HCT116 (cell line): Measurements from ENCODE around the gene MYPN. TPM values are rescaled to one million over a fixed set of nuclear protein-coding genes. Genes with fewer than 3 reads are reported as not detected.

Source experiments
- ATAC-seq: fragments of 200-7000 bp; cut with Tn5 transposase; 2 replicates; pipeline ENCODE4 v1.9.1; 2020; ENCODE audit warnings: mild to moderate bottlenecking, moderate library complexity
- BruUV-seq: library from RNA; stranded (reverse); fragments of 400-500 nt; replicated peaks from 2 replicates; lab custom pipeline; 2021; lab: Mats Ljungman, UMichigan
- CTCF ChIA-PET: fragments of 300-600 bp; sonication (Branson Sonifier 250); formaldehyde crosslinking; loops from one replicate; lab custom pipeline; 2021; ENCODE audit warnings: antibody characterized with exemption; lab: Charles Lee
- POLR2A ChIA-PET: fragments of 300-600, 350-600 bp; sonication (Branson Sonifier 250); formaldehyde crosslinking; loops from one replicate; lab custom pipeline; 2021; ENCODE audit warnings: antibody characterized with exemption; lab: Charles Lee
- RAD21 ChIA-PET, 2 experiments: fragments of 300-600 bp; sonication (Branson Sonifier 250); formaldehyde crosslinking; loops; one replicate each; lab custom pipeline; 2023; ENCODE audit warnings: low total read pairs in 2 of 2; ENCODE audit not compliant: uncharacterized antibody in 2 of 2, unreplicated experiment in 2 of 2, low non-redundant PET in 1 of 2; lab: Charles Lee
- DNase-seq: peaks from one replicate; pipeline ENCODE4 v3.0.0-alpha.2; 2010; ENCODE audit warnings: low read depth, low spot score
- H2AFZ ChIP-seq: fragments of 200-600 bp; shearing (Covaris generic), sonication (generic); 2 replicates; pipeline ENCODE4 v1.6.1; 2017; ENCODE audit warnings: low read depth, mixed run types, mixed read lengths, antibody characterized with exemption, low read length; ENCODE audit not compliant: poor library complexity, severe bottlenecking
- H3K27ac ChIP-seq: 2 replicates; pipeline ENCODE4 v1.5.1; 2012; ENCODE audit warnings: low read depth, low read length
- H3K27me3 ChIP-seq: fragments of 200-600 bp; sonication (generic); 2 replicates; pipeline ENCODE4 v1.6.1; 2016; ENCODE audit warnings: mixed run types, low read length, mixed read lengths; ENCODE audit not compliant: insufficient read depth
- H3K36me3 ChIP-seq, 2 experiments: fragments of 200-500 bp in 1 of 2; fragments of 200-600 bp in 1 of 2; sonication (Bioruptor generic) in 1 of 2; sonication (generic) in 1 of 2; 2 replicates each; pipeline versions ENCODE4 v1.5.1 to v1.6.1; 2014 to 2016; ENCODE audit warnings: low read length in 2 of 2, inconsistent platforms in 1 of 2, mixed read lengths in 1 of 2, mixed run types in 1 of 2; ENCODE audit not compliant: insufficient read depth in 2 of 2, control insufficient read depth in 1 of 2
- H3K4me1 ChIP-seq, 2 experiments: fragments of 200-600 bp in 1 of 2; sonication (generic) in 1 of 2; 2 replicates each; pipeline versions ENCODE4 v1.5.1 to v1.6.1; 2012 to 2017; ENCODE audit warnings: low read length in 2 of 2, inconsistent platforms in 1 of 2, mild to moderate bottlenecking in 1 of 2, mixed read lengths in 1 of 2, mixed run types in 1 of 2, moderate library complexity in 1 of 2; ENCODE audit not compliant: insufficient read depth in 2 of 2, control insufficient read depth in 1 of 2
- H3K4me2 ChIP-seq: fragments of 200-600 bp; sonication (generic); 2 replicates; pipeline ENCODE4 v1.6.1; 2017; ENCODE audit warnings: mixed run types, low read length, mixed read lengths
- H3K4me3 ChIP-seq, 2 experiments: fragments of 200-600 bp in 1 of 2; sonication (generic) in 1 of 2; replicated peaks in 1 of 2; 2 replicates each; pipeline ENCODE4 v1.5.1; 2011 to 2016; ENCODE audit warnings: low read length in 2 of 2, control low read depth in 1 of 2, low read depth in 1 of 2, mild to moderate bottlenecking in 1 of 2, mixed read lengths in 1 of 2, mixed run types in 1 of 2
- H3K79me2 ChIP-seq: fragments of 200-600 bp; sonication (generic); 2 replicates; pipeline ENCODE4 v1.6.1; 2017; ENCODE audit warnings: mild to moderate bottlenecking, mixed run types, low read length, moderate library complexity, mixed read lengths; ENCODE audit not compliant: insufficient read depth
- H3K9ac ChIP-seq: fragments of 200-600 bp; sonication (generic); 2 replicates; pipeline ENCODE4 v1.6.1; 2016; ENCODE audit warnings: low read length, mixed read lengths
- H3K9me2 ChIP-seq: fragments of 200-600 bp; sonication (generic), shearing (Covaris generic); 2 replicates; pipeline ENCODE4 v1.6.1; 2017; ENCODE audit warnings: mixed run types, mild to moderate bottlenecking, moderate library complexity; ENCODE audit not compliant: insufficient read depth
- H3K9me3 ChIP-seq, 2 experiments: fragments of 200-500 bp in 1 of 2; fragments of 200-600 bp in 1 of 2; sonication (Bioruptor generic) in 1 of 2; sonication (generic) in 1 of 2; 2 replicates each; pipeline ENCODE4 v1.6.1; 2014 to 2017; ENCODE audit warnings: low read length in 2 of 2, mixed read lengths in 2 of 2, inconsistent platforms in 1 of 2, low read depth in 1 of 2, mild to moderate bottlenecking in 1 of 2, mixed run types in 1 of 2, moderate library complexity in 1 of 2; ENCODE audit not compliant: control insufficient read depth in 1 of 2, insufficient read depth in 1 of 2
- H4K20me1 ChIP-seq: fragments of 200-600 bp; sonication (generic), shearing (Covaris generic); 2 replicates; pipeline ENCODE4 v1.6.1; 2017; ENCODE audit warnings: mixed run types, mild to moderate bottlenecking, moderate library complexity; ENCODE audit not compliant: insufficient read depth
- CBX3 ChIP-seq: IDR thresholded peaks from 2 replicates; pipeline ENCODE4 v1.6.1; 2012; ENCODE audit warnings: low read depth
- CEBPB ChIP-seq: IDR thresholded peaks from 2 replicates; pipeline ENCODE4 v1.6.1; 2012; ENCODE audit warnings: low read depth
- POLR2A ChIP-seq: IDR thresholded peaks from 2 replicates; pipeline ENCODE4 v1.7.0; 2011; ENCODE audit warnings: borderline replicate concordance; ENCODE audit not compliant: insufficient read depth, insufficient read length; ENCODE audit errors: extremely low read depth
- POLR2AphosphoS5 ChIP-seq: IDR thresholded peaks from 2 replicates; pipeline ENCODE4 v1.6.1; 2011; ENCODE audit warnings: mild to moderate bottlenecking, low read depth, low read length, moderate library complexity
- RAD21 ChIP-seq: IDR thresholded peaks from 2 replicates; pipeline ENCODE4 v1.6.1; 2012; ENCODE audit warnings: low read depth, mild to moderate bottlenecking
- SP1 ChIP-seq: IDR thresholded peaks from 2 replicates; pipeline ENCODE4 v1.6.1; 2012; ENCODE audit warnings: low read depth
- YY1 ChIP-seq: IDR thresholded peaks from 2 replicates; pipeline ENCODE4 v1.6.1; 2011; ENCODE audit warnings: low read length, low read depth, moderate library complexity, mild to moderate bottlenecking; ENCODE audit not compliant: insufficient replicate concordance; ENCODE audit errors: extremely low read depth
- ZFX ChIP-seq: fragments of 450-650 bp; IDR thresholded peaks from 2 replicates; pipeline ENCODE4 v1.6.1; 2017
- ZNF274 ChIP-seq: fragments of 200-500 bp; sonication (Bioruptor generic); IDR thresholded peaks from 2 replicates; pipeline ENCODE4 v1.6.1; 2014; ENCODE audit warnings: mild to moderate bottlenecking, low read depth, low read length, inconsistent platforms
- intact Hi-C: fragments of 100-400 bp; cut with micrococcal nuclease; formaldehyde crosslinking; loops from 2 replicates; pipeline ENCODE4 v1.10.0; 2022
- total RNA-seq: library from RNA; stranded (reverse); gene quantifications from one replicate; pipeline ENCODE4 v1.2.1, GENCODE V29; 2021; ENCODE audit not compliant: unreplicated experiment
- TF ChIP-seq, protein P1 (sequence below), 3 experiments: fragments of 200-600 bp in 1 of 3; sonication (generic) in 1 of 3; IDR thresholded peaks in 2 of 3; conservative IDR thresholded peaks in 1 of 3; 2 replicates each; pipeline ENCODE4 v1.5.1; 2012 to 2017; ENCODE audit warnings: low read depth in 2 of 3, low read length in 2 of 3, antibody characterized with exemption in 1 of 3, borderline replicate concordance in 1 of 3, control low read depth in 1 of 3, mild to moderate bottlenecking in 1 of 3, mixed read lengths in 1 of 3, mixed run types in 1 of 3, moderate library complexity in 1 of 3; ENCODE audit not compliant: insufficient read depth in 1 of 3
- TF ChIP-seq, protein P2 (sequence below): IDR thresholded peaks from 2 replicates; pipeline ENCODE4 v1.6.1; 2012
- TF ChIP-seq, protein P3 (sequence below): IDR thresholded peaks from 2 replicates; pipeline ENCODE4 v1.6.1; 2012

Gene MYPN
- total RNA-seq, 1 experiment from 2014 or later, result 0.34 TPM

DNA sequence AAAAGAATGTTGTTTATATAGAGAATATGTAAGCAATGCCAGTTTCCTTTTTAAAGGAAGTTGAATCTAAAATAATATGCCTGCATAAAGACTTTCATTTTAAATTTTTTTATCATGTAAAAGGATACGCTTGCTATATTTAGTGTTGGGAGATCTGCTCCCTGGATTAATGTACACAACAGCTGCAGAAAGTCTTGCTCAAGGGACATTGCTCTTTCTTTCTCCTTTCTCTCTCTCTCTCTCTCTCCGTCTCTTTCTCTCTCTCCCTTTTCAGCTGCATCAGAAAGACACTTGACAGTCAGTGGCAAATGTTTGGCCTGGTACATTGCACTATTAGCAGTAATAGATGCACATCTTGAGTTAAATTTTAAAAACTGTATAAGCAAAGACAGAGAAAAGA lies 739 bp downstream of the MYPN start:
- TF ChIP-seq SP1 (no peak), CEBPB (no peak), ZFX (no peak), RAD21 (no peak), POLR2A (no peak), ZNF274 (no peak), YY1 (no peak), CBX3 (no peak), POLR2AphosphoS5 (no peak)
- TF ChIP-seq, protein P1, sequence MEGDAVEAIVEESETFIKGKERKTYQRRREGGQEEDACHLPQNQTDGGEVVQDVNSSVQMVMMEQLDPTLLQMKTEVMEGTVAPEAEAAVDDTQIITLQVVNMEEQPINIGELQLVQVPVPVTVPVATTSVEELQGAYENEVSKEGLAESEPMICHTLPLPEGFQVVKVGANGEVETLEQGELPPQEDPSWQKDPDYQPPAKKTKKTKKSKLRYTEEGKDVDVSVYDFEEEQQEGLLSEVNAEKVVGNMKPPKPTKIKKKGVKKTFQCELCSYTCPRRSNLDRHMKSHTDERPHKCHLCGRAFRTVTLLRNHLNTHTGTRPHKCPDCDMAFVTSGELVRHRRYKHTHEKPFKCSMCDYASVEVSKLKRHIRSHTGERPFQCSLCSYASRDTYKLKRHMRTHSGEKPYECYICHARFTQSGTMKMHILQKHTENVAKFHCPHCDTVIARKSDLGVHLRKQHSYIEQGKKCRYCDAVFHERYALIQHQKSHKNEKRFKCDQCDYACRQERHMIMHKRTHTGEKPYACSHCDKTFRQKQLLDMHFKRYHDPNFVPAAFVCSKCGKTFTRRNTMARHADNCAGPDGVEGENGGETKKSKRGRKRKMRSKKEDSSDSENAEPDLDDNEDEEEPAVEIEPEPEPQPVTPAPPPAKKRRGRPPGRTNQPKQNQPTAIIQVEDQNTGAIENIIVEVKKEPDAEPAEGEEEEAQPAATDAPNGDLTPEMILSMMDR (IDR thresholded peaks at IDR 0.05 in 2 of 3, conservative IDR thresholded peaks at IDR 0.05 in 1 of 3; ENCODE audit: borderline replicate concordance in 1 of 3, insufficient read depth in 1 of 3, low read depth in 2 of 3, low read length in 2 of 3), result no peak
- TF ChIP-seq, protein P2, sequence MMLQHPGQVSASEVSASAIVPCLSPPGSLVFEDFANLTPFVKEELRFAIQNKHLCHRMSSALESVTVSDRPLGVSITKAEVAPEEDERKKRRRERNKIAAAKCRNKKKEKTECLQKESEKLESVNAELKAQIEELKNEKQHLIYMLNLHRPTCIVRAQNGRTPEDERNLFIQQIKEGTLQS, result no peak
- TF ChIP-seq, protein P3, sequence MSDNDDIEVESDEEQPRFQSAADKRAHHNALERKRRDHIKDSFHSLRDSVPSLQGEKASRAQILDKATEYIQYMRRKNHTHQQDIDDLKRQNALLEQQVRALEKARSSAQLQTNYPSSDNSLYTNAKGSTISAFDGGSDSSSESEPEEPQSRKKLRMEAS, result no peak
- TF ChIP-seq, all 23 proteins: peak for 0
- Histone ChIP-seq H3K27me3 (no peaks in the 10 kb centered on the region), H3K9ac (no peak overlapping the region), H3K36me3 (no peaks in the 10 kb centered on the region), H2AFZ (no peak overlapping the region), H3K4me3 (no peak overlapping the region), H3K4me1 (peaks cover 0 to 25% of the 10 kb centered on the region in 2 experiments; a peak in 3 of 4 replicates), H3K9me2 (no peaks in the 10 kb centered on the region), H3K79me2 (no peaks in the 10 kb centered on the region), H3K27ac (no peak overlapping the region), H3K4me2 (no peak overlapping the region), H3K9me3 (no peaks in the 10 kb centered on the region), H4K20me1 (no peaks in the 10 kb centered on the region)
- CTCF ChIA-PET, result no interaction called here
- no peak for ATAC-seq
- DNase-seq, result no peak
- POLR2A ChIA-PET, result no interaction called here
- RAD21 ChIA-PET, result no interaction called here
- intact Hi-C loops, result no loop called here
- no TSS peak for BruUV-seq
